HL-60 (cell line): ENCODE data around the gene C1orf210.

ENCODE experiments used
- DNase-seq, 2 experiments: peaks; one replicate each; pipeline ENCODE4 v3.0.0-alpha.2; 2010 to 2020; ENCODE audit warnings: low read depth in 1 of 2, low spot score in 1 of 2
- H3K27ac ChIP-seq: fragments of 250-450 bp; sonication (Bioruptor Pico); replicated peaks from 2 replicates; pipeline ENCODE4 v1.5.1; 2020; ENCODE audit warnings: mild to moderate bottlenecking, moderate library complexity
- H3K27me3 ChIP-seq: fragments of 250-450 bp; sonication (Bioruptor Pico); 2 replicates; pipeline ENCODE4 v1.5.1; 2021; ENCODE audit warnings: mild to moderate bottlenecking, moderate library complexity; ENCODE audit not compliant: insufficient read depth, poor library complexity, severe bottlenecking
- H3K4me3 ChIP-seq: replicated peaks from 2 replicates; pipeline ENCODE4 v1.5.1; 2011; ENCODE audit warnings: mild to moderate bottlenecking, control low read depth, low read length; ENCODE audit not compliant: insufficient read depth
- GABPA ChIP-seq: IDR thresholded peaks from 2 replicates; pipeline ENCODE4 v1.6.1; 2012; ENCODE audit warnings: low read depth
- POLR2AphosphoS5 ChIP-seq: IDR thresholded peaks from 2 replicates; pipeline ENCODE4 v1.6.1; 2012; ENCODE audit warnings: low read depth
- SPI1 ChIP-seq: IDR thresholded peaks from 2 replicates; pipeline ENCODE4 v1.6.1; 2012; ENCODE audit warnings: low read depth, mild to moderate bottlenecking, borderline replicate concordance
- TF ChIP-seq, protein P1 (sequence below): IDR thresholded peaks from 2 replicates; pipeline ENCODE4 v1.6.1; 2012; ENCODE audit warnings: low read depth; ENCODE audit not compliant: insufficient replicate concordance
- TF ChIP-seq, protein P2 (sequence below): IDR thresholded peaks from one replicate; pipeline ENCODE4 v1.5.1; 2011; ENCODE audit warnings: low read length, control low read depth, inconsistent platforms; ENCODE audit not compliant: insufficient read depth

Gene C1orf210

GRCh38 chr1:43275826-43276620 lies 9.4 kb downstream of the C1orf210 start:
- TF ChIP-seq GABPA (no peak), SPI1 (no peak), POLR2AphosphoS5 (no peak)
- TF ChIP-seq, protein P1, sequence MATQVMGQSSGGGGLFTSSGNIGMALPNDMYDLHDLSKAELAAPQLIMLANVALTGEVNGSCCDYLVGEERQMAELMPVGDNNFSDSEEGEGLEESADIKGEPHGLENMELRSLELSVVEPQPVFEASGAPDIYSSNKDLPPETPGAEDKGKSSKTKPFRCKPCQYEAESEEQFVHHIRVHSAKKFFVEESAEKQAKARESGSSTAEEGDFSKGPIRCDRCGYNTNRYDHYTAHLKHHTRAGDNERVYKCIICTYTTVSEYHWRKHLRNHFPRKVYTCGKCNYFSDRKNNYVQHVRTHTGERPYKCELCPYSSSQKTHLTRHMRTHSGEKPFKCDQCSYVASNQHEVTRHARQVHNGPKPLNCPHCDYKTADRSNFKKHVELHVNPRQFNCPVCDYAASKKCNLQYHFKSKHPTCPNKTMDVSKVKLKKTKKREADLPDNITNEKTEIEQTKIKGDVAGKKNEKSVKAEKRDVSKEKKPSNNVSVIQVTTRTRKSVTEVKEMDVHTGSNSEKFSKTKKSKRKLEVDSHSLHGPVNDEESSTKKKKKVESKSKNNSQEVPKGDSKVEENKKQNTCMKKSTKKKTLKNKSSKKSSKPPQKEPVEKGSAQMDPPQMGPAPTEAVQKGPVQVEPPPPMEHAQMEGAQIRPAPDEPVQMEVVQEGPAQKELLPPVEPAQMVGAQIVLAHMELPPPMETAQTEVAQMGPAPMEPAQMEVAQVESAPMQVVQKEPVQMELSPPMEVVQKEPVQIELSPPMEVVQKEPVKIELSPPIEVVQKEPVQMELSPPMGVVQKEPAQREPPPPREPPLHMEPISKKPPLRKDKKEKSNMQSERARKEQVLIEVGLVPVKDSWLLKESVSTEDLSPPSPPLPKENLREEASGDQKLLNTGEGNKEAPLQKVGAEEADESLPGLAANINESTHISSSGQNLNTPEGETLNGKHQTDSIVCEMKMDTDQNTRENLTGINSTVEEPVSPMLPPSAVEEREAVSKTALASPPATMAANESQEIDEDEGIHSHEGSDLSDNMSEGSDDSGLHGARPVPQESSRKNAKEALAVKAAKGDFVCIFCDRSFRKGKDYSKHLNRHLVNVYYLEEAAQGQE, result no peak
- TF ChIP-seq, protein P2, sequence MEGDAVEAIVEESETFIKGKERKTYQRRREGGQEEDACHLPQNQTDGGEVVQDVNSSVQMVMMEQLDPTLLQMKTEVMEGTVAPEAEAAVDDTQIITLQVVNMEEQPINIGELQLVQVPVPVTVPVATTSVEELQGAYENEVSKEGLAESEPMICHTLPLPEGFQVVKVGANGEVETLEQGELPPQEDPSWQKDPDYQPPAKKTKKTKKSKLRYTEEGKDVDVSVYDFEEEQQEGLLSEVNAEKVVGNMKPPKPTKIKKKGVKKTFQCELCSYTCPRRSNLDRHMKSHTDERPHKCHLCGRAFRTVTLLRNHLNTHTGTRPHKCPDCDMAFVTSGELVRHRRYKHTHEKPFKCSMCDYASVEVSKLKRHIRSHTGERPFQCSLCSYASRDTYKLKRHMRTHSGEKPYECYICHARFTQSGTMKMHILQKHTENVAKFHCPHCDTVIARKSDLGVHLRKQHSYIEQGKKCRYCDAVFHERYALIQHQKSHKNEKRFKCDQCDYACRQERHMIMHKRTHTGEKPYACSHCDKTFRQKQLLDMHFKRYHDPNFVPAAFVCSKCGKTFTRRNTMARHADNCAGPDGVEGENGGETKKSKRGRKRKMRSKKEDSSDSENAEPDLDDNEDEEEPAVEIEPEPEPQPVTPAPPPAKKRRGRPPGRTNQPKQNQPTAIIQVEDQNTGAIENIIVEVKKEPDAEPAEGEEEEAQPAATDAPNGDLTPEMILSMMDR, result no peak
- DNase-seq, result no peak
- no peak overlapping the region for H3K4me3 ChIP-seq
- no peak overlapping the region for H3K27ac ChIP-seq
- no peaks in the 10 kb centered on the region for H3K27me3 ChIP-seq

- Histone ChIP-seq H3K27me3 (no peaks in the 10 kb centered on the region), H3K4me3 (no peak overlapping the region), H3K27ac (no peak overlapping the region)
- no peak for TF ChIP-seq POLR2AphosphoS5
- no peak for DNase-seq
Measured at GRCh38 chr1:43274804-43275180, 10.6 kb downstream of the C1orf210 start.

DNA sequence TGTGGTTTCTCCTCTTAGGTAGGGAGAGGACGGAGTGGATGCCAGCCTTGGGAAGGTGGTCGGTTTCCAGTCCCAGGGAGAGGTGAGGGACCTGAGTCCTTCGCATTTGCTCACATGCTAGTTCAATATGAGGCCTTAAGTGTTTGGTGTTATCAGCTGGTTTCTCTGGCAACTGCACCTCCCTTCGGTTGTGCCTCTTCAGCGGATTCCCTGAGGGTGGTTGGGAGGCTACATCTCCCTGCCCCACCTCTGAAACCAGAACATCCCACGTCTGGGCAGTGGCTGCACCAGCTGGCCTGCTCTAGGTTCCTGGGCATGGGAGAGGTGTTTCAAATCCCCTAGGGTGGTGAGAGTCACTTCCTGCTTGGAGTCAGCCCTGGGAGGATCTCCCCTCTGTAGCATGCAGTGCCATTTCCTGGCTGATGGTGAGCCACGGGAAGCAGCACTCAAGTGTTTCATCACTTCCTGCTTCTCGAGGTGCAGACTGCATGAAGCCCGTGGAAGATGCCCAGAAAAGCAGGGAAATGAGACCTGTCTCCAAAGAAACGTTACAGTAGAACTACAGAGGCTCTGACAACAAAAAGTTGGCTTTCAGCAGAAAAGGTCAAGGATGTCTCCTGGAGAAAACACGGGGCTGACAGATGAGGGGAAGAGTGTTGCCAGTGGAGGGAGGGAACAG lies 11.1 kb downstream of the C1orf210 start:
- Histone ChIP-seq H3K27me3 (no peaks in the 10 kb centered on the region), H3K27ac (peak overlapping the region; percentile 34), H3K4me3 (no peak overlapping the region)
- no peak; the same call in 1 of the 2 replicates for TF ChIP-seq SPI1
- peak; percentile 76 for TF ChIP-seq GABPA
- TF ChIP-seq POLR2AphosphoS5, result peak; percentile 36; the same call in 1 of the 2 replicates
- TF ChIP-seq, protein P1, result no peak
- TF ChIP-seq, protein P2, result no peak
- DNase-seq, result peak; percentile 69 to 75

DNA sequence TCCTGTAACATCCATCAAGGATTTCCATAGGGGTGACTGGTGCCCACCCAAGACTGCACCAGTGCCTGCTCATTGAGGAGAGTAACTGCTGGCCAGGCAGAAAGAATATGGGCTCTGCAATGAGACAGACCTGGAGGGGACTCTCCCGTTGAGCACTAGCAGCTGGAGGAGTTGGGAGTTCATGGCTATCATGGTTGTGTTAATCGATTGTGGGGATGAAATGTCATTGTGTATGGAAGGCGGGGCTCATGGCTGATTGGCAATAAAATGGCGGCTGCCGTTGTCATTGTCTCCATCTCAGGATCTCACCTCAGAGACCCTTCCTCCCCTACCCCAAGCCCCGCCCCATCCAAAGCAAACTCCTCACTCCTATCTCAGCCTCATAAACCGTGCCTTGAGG lies 11.7 kb downstream of the C1orf210 start:
- Histone ChIP-seq H3K27me3 (no peaks in the 10 kb centered on the region), H3K27ac (no peak overlapping the region), H3K4me3 (no peak overlapping the region)
- TF ChIP-seq SPI1 (no peak), POLR2AphosphoS5 (no peak)
- TF ChIP-seq, protein P1, result no peak
- DNase-seq, result no peak
